Endothelial cell (in vitro differentiated cells): Measurements from ENCODE around the gene PELO. TPM values are rescaled to one million over a fixed set of nuclear protein-coding genes. Genes with fewer than 3 reads are reported as not detected.

Experiments used
- total RNA-seq: library from RNA; stranded (reverse); fragmentation: NEBNext Ultra II Directional; extraction: Animal tissue kit (Norgen Biotek cat#: 25700); gene quantifications from one replicate; pipeline ENCODE4 v1.2.1, GENCODE V29; 2021; ENCODE audit not compliant: unreplicated experiment

The PELO gene
- total RNA-seq, 1 donor from 2014 or later: 31.0 TPM

Other genes with a start within 250 kb of the PELO start
- 33.5 TPM for gene ITGA1, start within 50 bp of the PELO start, total RNA-seq
- gene ITGA2, start 201.4 kb downstream of the PELO start, total RNA-seq: 15.1 TPM